ENCODE data around the gene RAF1.

DNA sequence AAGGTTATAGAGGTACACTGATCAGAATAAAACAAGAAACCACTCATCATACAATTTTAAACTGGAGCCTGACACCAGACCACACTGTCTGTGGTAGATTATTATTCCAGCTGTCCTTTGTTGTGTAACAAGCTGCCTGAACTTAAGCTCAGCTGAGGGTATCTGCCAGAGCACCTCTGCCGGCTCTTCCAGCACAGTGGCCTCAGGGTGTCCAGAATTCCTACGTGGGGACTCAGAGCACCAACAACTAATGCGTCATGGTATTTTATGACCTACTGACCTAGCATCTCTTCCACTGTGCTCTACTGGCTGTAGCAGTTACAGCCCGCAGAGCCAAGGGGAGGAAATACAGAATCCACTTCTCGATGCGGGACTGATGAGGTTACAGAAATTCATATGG, 15.6 kb upstream of the RAF1 start:
- TF ChIP-seq, protein P1, sequence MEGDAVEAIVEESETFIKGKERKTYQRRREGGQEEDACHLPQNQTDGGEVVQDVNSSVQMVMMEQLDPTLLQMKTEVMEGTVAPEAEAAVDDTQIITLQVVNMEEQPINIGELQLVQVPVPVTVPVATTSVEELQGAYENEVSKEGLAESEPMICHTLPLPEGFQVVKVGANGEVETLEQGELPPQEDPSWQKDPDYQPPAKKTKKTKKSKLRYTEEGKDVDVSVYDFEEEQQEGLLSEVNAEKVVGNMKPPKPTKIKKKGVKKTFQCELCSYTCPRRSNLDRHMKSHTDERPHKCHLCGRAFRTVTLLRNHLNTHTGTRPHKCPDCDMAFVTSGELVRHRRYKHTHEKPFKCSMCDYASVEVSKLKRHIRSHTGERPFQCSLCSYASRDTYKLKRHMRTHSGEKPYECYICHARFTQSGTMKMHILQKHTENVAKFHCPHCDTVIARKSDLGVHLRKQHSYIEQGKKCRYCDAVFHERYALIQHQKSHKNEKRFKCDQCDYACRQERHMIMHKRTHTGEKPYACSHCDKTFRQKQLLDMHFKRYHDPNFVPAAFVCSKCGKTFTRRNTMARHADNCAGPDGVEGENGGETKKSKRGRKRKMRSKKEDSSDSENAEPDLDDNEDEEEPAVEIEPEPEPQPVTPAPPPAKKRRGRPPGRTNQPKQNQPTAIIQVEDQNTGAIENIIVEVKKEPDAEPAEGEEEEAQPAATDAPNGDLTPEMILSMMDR (IDR thresholded peaks at IDR 0.05), result no peak
- no peak for TF ChIP-seq POLR2A (IDR thresholded peaks at IDR 0.05)

Data from prostate gland (tissue), 2 donors.